Hematopoietic multipotent progenitor cell treated with erythropoietin and hydrocortisone succinate and interleukin-3 and kit ligand, for 8 days (in vitro differentiated cells): ENCODE measurements around the gene STIM1.

ENCODE experiments used
- DNase-seq: peaks from one replicate; pipeline ENCODE4 v3.0.0-alpha.2; 2015

The STIM1 gene

DNA sequence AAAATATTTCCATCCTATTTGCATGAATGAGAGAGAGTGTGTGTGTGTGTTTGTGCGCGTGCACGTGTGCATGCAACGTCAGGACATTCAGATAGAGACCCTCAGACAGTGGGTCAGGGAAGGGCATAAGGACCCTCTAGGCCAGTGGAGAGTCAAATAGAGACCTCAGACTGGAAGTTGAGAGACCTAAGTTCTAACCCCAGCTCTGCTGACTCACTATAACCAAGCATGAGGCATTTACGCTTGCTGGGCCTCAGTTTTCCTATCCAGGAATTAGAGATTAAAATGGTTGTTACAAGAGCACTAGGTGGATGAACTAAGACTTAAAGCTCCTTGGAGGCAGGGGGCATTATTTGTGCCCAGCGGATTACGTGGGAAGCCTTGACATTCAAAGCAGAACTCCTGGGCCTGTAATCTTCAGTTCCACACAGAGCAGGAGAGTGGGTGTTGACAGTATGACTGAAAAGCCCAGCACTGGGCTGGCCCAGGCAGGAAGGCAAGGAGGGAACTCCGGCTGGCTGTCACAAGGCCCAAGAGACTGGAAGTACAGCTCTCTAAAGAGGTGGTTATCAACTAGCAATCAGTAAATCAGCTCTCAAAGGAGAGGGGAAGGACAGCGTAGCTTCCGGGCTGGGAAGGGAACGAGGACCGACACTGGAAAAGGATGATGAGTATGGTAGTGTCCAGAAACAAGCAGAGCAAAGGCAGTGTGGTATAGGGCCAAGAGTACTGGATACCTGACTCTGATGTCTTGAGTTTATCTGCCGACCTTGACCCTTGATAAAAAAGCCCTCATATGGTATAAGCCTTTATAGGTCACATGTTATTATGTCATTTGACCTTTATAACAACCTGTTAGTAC, 23.9 kb upstream of the STIM1 start:
- DNase-seq: peak; percentile 63

DNA sequence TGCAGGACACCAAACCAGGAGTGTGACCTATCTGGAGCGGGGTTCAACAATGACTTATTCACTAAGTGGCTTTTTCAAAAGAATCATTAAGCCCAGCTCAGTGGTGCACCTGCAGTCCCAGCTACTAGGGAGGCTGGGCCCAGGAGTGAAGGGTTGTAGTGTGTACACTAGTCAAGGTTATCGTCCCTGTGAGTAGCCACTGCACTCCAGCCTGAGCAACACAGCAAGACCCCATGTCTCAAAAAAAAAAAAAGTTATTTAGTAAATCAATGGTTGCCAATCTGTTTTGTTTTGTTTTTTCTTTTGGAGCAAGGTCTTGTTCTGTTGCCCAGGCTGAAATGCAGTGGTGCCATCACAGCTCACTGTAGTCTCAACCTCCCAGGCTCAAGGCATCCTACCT, 22.6 kb upstream of the STIM1 start:
- no peak for DNase-seq

DNA sequence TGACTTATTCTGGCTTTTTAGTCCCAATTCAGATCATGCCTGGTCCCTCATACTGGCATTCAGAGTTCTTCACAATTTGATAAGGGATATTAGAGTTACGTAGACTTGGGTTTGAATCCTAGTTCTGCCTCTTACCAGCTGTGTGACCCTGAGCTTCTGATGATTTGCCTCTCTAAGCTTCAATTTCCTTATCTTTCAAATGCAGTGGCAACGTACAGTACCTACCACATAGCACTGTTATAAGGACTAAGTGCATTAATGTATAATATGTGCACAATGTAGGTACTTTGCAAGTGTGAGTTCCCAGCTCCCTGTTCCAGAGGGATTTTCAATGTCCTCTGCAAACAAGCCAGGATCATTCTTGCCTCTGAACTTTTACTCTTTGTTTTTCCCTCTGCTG, 22.0 kb upstream of the STIM1 start:
- DNase-seq: peak; percentile 94

DNA sequence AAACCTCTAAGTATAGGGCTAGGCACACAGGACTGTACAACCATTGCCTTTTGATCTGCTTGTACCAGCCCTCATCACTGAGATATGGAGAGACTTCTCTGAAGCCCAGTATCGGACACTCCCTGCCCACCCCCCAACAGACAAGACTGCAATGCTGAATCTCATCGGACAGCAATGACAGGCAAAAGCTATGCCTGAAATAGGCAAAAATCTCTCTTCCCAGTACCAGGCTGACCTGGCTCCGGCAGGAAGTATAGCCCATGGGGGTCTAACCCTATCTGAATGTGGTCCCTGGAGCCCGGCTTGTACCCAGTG, 21.2 kb upstream of the STIM1 start:
- no peak for DNase-seq

DNA sequence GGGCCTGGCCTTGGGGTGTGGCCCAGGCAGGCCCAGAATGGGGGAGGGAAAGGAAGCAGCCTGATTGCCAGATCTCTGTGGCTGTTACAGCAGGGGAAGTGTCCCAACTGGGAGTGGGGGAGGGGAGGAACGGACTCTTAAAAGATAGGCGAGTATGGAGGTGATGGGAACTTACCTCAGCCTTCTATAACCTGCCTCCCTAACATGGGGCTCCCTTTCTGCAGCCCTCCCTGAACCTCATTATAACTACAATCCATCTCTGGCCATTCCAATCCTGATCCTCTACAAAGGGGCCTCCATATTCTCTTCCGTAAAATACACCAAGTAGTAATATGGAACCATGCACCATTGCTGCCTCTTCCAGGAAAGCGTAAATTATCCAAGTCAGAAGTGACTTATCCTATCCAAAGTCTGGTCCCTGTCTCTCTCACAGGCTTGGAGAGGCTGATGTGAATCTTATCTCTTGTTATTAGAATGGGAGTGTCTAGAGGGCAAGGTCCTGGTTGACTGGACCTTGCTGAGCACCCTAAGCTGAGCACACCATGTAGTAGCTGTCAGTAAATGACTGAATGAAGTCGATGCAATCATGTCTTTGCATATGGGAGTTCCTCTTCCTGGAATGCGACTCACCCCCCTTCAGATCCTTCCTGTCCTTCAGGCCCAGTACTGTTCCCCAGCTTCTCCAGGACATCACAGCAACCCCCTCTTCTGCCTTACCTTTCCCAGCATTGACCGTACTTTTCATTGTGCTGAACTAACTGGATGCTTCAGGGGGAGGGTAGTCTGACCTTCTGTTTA, 20.6 kb upstream of the STIM1 start:
- DNase-seq: peak; percentile 94

DNA sequence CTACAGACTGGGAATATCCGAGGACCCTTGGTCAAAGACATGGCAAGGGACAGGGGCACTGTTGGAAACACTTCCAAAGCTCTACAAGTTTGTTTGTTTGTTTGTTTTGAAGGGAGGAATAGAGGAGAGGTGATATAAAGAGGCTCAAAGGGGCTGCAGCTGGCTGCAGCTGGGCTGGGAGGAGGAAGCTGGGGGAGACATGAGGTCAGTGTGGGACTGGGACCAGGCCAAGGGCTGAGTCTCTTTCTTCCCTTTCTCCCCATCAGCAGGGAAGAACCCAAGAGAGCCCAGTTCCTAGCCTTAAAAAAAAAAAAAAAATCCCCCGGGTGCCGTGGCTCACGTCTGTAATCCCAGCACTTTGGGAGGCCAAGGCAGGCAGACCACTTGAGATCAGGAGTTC, 19.7 kb upstream of the STIM1 start:
- DNase-seq: no peak

DNA sequence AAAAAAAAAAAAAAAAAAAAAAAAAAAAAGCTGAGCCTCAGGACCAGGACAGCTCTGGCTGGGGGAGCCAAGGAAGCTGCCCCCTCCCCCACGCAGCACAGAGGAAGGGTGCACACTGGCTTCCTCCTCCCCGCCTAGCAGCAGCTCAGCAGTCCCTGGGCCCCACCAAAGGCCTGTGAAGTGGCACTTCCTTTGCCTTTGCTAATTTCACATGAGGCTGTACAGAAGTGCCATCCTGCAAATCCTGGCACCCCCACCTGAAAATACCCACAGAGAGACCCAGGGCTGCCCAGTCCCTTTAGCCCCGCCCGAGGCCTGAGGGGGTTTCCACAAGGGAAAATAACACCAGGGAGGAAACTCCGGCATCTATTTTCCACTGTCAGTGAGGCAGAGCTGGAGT, 18.6 kb upstream of the STIM1 start:
- no peak for DNase-seq

DNA sequence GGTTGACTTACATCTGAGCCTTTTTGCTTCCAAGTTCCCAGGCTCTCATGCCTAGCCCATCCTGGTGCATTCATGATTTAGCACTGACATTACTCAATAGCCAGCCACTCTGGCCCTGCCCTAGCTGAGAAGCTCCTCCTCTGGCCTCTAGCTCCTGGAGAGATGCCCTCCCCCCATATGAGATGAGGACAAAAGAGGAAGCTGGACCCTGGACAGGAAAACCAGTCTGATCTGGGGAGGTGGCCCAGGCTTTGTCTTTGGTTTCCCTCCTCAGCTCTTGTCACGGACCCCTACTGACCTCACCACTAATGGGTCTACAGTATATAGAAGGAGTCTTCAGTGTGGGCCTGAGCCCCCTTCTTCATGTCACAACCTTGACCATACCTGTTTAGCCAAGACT, 17.7 kb upstream of the STIM1 start:
- DNase-seq: peak; percentile 75

DNA sequence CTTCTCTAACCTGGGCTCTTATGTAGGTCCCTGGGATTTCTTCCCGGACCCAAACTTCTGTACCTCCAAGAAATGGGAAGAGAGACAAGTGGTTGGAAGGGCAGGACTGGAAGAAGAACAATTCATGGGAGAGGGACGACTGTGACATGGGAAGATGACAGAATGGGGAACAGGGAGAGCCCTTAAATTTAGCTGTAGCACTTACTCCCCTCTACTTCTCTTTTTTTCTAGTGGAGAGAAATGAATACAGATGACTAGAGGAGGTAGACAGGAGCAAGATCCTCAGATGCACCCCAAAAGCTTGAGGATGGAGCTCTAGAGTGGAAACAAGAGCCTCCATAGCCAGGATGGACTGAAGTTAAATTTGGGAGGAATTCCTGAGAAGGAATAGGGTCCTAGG, 17.0 kb upstream of the STIM1 start:
- no peak for DNase-seq

DNA sequence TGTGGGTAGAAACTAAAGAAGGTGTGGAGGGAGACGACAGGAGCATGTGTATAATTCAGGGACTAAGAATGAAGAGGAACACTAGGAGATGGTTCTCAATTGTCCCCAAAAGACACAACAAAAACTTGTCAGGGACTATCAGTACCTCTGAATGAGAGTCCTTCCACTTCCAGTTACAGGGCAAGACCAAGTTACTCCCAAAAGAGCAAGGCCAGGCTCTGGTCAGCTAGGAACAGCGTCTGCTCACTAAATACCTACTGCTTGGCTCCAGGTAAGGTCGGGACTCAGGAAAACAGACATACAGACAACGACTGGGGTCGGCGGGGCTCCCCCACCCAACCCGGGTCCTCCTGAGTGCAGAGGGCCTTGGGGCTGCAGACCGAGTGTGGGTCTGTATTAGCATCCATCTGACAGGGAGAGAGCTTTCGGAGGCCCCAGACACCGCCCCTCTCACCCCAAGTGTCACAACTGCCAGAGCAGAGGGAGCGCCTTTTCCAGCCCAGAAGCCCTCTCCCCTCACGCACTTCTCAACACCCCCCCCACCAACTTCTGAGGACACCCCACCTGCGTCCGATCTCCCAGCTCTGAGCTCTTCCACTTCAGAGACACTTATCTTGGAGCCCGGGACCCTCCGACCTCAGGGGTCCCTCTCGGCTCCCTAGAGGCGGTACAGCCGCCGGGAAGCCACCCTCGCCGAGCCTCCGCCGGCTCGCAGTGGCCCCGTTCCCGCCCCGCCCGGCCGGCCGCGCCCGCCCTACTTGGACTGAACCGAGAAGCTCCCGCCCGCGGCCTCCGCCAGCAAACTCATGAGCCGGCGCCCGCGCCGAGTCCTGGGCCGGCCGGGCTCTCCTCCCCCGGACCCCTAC, 15.2 kb upstream of the STIM1 start:
- peak; percentile 44 for DNase-seq

DNA sequence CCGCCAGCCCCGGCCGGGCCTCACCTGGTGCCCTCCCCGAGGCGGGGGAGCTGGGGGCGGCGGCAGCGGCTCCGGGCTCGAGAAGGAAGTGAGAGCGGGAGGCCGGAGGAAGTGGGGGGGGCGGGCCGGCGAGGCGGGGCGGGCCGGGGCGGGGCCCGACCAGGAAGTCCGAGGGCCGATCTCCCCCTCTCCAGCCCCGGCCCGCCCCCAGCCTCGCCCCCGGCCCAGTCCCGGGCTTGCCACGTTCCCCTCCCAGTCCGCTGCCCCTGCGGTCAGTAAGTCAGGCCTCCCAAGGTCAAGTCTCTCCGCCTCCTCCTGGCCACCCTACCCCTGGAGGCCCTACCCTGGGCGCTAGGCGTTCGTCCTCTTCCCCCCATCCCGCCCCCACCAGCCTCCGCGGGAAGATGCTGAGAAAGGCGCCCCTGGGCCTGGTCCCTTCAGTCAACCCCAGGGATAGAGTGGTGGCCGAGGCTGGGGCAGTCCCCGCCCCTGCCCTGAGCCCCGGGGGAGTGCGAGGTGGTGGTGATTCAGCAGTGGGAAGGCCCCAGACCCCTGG, 14.5 kb upstream of the STIM1 start, which contains the start of gene RHOG:
Gene RHOG, minus strand, starts transcription at position 90 of the 556 bp plus-strand sequence. CDS start 12,821 bp downstream, outside the sequence.
- DNase-seq: peak; percentile 85

DNA sequence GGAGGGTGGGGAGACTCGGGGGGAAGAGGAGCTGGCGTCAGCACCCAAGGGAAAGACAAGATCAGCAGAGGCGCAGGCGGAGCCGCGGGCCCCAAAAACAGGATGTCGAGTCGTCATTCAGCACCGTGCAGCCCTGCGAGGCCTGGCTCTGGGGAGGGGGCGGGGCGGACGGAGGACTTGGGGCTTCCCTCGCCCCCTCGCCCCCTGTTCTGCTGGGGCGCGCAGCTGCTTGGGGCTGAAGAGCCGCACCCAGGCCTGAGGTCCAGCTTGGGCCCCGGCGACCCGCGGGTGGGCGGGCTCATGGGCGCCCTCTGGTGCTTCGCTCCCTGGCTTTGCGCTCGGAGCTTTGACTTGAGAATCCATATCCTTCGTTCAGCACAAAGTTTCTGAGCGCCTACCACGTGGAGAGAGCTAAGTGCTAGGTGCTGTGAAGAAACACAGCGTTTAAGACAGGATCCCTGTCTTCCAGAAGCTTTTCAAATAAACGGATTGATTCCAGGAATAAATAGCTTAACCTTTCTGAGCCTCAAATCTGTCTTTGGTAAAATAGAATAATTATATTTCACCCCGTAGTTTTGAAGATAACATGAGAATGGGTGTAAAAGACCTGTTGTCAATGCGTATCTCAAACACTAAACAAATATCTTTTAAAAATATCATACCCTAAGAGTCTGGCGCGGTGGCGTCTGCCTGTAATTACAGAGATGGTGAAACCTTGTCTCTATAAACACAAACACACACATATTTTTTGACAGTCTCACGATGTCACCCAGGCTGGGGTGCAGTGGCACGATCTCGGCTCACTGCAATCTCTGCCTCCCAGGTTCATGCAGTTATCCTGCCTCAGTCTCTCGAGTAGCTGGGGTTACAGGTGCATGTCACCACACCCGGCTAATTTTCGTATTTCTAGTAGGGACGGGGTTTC, 13.8 kb upstream of the STIM1 start:
- peak; percentile 88 for DNase-seq

DNA sequence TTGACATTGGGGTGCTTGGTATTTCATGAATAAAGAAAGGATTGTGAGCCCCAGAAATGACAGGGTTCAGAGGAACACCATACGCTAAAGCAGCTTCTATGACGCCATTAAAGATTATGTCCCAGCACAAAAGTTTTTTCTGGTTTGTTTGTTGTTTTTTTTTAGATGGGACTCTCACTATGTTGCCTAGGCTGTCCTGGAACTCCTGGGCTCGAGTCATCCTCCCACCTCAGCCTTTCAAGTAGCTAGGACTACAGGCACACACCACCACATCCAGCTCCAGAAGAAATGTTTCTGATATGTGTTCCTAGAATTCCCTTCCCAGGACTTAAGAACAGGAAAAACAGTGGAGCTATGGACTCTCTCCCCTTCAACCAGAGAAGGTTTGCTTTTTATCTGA, 12.1 kb upstream of the STIM1 start:
- peak; percentile 0 for DNase-seq

DNA sequence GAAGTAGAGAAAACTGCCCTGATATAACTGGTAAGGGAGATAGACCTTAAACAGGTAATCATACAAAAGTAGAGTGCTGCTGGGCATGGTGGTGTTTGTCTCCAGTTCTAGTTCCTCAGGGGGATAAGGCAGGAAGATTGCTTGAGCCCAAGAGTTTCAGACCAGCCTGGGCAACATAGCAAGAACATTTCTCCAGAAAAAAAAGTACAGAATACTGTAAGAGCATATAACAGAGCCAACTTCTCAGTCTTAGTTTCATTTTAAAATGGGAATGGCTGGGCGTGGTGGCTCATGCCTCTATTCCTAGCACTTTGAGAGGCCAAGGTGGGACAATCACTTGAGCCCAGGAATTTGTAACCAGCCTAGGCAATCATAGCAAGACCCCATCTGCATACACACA, 10.2 kb upstream of the STIM1 start:
- DNase-seq: no peak

DNA sequence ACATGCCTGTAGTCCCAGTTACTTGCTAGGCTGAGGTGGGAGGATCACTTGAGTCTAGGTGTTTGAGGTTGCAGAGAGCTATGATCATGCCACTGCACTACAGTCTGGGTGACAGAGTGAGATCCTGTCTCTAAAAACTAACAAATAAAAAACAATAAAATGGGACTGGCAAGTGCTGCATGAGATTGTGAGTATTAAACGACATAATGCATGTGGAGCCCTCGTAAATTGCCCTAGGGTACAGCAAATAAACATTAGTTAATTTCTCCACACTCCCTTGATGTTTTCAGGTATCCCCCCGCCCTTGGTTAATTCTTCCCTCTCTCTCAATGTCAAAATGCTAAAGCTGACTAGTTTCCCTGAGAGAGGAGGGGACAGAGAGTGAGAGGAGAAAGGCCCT, 9.8 kb upstream of the STIM1 start:
- no peak for DNase-seq

DNA sequence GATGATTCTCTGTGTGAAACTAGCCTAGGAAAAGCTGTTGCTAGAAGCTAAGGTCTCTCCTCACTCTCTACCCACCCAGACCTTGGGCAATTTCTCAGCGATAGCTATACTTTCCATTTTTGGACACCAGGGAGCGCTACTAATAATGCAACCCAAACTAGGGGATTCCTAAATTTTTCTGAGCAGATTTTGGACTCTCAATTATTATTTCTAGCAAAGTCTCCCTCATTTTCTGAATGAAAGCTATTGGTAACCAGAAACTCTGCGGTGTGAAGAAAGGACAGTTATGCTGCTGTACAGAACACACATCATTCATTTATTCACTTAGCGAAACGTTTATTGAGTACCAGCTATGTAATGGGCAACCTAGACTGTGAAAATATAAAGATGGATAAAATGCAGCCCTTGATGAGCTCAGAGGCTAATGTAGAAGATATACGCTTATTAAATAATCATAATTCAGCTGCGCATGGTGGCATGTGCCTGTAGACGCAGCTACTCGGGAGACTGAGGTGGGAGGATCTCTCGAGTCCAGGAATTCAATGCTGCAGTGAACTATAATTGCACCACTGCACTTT, 6.1 kb upstream of the STIM1 start:
- peak; percentile 71 for DNase-seq

DNA sequence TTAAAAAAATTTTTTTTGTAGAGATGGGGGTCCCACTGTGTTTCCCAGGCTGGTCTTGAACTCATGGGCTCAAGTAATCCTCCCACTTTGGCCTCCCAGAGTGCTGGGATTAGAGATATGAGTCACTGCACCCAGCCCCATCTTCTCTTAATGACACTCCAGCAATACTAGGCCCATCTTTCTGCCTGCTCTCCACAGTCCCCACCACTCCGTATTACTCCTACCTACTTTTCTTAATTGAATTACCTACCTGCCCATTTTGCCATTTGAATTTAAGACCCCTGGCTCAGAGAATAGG, 2.0 kb upstream of the STIM1 start:
- no peak for DNase-seq

DNA sequence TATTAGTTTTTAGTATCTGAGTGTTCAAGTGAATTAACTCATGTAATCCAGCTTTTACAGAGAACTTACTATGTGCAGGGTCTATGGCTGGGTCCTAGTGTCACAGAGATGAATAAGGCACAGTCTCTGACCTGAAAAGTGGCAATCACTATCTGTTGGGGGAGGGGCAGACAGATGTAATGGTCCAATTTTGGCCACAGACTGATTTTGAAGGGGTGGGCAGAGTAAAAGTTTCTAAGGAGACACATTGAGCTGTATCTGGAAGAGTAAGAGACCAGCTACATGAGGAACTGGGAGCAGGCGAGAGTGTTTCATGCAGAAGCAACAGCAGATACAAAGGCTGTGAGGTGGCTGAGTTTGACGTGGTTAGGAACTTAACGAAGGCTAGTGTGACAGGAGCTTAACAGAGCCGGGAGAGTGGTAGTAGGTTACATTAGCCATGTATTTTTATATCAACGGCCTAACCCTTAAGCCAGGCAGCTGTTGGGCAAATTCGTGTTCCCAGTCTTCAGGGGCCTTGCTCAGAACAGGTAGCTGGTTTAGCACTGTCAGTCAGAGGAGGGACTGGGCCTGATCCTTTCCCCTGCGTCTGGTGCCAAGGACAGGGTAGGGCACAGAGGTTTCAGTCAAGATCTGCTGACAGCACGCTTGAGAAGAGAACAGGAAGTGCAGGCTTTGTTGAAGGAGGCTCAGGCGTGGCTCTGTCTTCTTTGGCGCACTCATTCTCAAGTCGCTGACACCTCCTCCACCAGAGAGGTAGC, 1.4 kb upstream of the STIM1 start:
- peak; percentile 84 for DNase-seq

DNA sequence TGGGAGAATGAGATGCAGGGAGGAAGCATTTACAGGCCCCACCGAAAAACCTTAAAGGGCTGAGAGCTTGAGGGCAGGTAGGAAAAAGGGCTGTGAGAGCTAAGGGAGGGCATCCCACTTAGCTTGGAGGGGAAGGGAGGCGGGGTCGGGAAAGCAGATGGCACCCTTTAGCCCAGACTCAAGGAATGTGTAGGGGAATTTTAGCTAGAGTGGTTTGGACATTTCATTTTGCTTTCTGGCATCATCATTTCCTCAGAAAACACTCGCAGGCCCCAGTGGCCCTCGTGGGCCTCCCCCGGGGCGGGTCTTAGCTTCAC, 846 bp upstream of the STIM1 start:
- DNase-seq: no peak

DNA sequence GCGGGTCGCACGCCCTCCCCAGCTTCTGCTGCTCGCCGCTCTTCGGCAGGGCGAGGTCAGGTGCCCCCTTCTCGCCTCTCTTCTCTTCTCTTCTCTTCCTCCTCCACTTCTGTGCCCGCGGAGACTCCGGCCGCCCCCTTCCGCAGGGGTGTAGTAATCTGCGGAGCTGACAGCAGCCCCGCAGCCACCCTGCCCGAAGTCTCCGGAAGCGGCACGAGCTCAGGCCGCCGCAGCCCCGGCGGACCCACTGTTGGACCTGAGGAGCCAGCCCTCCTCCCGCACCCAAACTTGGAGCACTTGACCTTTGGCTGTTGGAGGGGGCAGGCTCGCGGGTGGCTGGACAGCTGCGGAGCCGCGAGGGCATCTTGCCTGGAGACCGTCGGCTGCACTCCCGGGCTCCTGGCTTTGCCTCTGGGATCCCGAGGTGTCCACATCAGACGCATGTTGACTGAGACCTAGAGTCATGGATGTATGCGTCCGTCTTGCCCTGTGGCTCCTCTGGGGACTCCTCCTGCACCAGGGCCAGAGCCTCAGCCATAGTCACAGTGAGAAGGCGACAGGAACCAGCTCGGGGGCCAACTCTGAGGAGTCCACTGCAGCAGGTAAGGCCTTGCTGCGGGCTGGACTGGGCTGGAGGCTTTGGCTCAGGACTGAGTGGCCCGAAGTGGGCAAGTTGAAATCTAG, 486 bp downstream of the STIM1 start:
- DNase-seq: peak; percentile 53
